SU-DHL-6 (cell line): ENCODE measurements around the gene KRTAP5-3.
"Not testable (repeated sequence)": the region's sequence is repeated elsewhere in the genome, so short reads cannot be mapped to it uniquely, and the experiment has no call there.

ENCODE experiments used
- EZH2phosphoT487 ChIP-seq: fragments of 200-600 bp; sonication (generic), shearing (Covaris generic); conservative IDR thresholded peaks from 2 replicates; pipeline ENCODE4 v1.6.1; 2018; ENCODE audit warnings: mild to moderate bottlenecking, antibody characterized with exemption, low read length, moderate library complexity, mixed read lengths
- TF ChIP-seq, protein P1 (sequence below): fragments of 200-600 bp; sonication (generic); IDR thresholded peaks from one replicate; pipeline ENCODE4 v1.5.1; 2017; ENCODE audit warnings: antibody characterized with exemption, mild to moderate bottlenecking, low read length, moderate library complexity; ENCODE audit not compliant: insufficient read depth, poor library complexity, severe bottlenecking

DNA sequence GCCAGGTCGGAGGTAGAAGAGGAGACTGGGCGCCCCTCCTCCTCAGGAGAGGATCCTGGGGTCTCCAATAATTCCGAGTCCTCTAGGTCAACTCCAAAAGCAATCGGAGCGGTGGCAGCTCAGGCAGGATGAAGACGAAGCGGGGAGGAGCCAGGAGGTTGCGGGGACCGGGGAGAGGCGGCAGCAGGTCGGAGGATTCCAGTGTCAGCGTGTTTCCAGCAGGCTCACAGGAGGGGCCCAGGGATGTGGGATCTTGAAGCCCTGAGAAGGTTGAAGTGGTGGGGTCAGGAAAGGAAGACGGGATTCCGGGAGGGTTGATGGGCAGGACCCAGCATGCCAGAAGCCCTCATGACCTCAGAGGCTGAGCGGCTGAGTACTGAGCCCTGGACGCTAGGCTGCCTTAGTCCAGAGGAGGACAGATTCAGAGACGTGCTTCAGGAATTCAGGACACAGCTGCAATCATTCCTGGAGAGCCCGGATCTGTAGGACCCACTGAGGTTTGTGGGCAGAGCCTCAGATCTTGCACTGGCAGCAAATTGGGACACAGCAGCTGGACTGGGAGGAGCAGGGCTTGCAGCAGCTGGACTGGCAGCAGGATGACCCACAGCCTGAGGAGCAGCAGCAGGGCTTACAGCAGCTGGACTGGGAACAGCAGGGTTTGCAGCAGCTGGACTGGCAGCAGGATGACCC, 962 bp downstream of the KRTAP5-3 start:
- TF ChIP-seq, protein P1, sequence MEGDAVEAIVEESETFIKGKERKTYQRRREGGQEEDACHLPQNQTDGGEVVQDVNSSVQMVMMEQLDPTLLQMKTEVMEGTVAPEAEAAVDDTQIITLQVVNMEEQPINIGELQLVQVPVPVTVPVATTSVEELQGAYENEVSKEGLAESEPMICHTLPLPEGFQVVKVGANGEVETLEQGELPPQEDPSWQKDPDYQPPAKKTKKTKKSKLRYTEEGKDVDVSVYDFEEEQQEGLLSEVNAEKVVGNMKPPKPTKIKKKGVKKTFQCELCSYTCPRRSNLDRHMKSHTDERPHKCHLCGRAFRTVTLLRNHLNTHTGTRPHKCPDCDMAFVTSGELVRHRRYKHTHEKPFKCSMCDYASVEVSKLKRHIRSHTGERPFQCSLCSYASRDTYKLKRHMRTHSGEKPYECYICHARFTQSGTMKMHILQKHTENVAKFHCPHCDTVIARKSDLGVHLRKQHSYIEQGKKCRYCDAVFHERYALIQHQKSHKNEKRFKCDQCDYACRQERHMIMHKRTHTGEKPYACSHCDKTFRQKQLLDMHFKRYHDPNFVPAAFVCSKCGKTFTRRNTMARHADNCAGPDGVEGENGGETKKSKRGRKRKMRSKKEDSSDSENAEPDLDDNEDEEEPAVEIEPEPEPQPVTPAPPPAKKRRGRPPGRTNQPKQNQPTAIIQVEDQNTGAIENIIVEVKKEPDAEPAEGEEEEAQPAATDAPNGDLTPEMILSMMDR: not testable (repeated sequence)
- not testable (repeated sequence) for TF ChIP-seq EZH2phosphoT487
